Hepatocyte (in vitro differentiated cells): Measurements from ENCODE around the gene IFNGR2.

ENCODE experiments used
- CTCF ChIP-seq: fragments of 200-600 bp; sonication (generic); IDR thresholded peaks from 2 replicates; pipeline ENCODE4 v1.5.1; 2016; ENCODE audit warnings: antibody characterized with exemption, mild to moderate bottlenecking; ENCODE audit not compliant: poor library complexity
- EZH2 ChIP-seq: fragments of 200-600 bp; sonication (generic); IDR thresholded peaks from 2 replicates; pipeline ENCODE4 v1.6.1; 2016; ENCODE audit warnings: antibody characterized with exemption, mild to moderate bottlenecking, borderline replicate concordance
- EZH2phosphoT487 ChIP-seq: fragments of 200-600 bp; sonication (generic); IDR thresholded peaks from one replicate; pipeline ENCODE4 v1.6.1; 2018; ENCODE audit warnings: antibody characterized with exemption, mild to moderate bottlenecking, low read depth, moderate library complexity; ENCODE audit not compliant: unreplicated experiment, severe bottlenecking

GRCh38 chr21:33392284-33392985, 10.8 kb upstream of the IFNGR2 start:
- TF ChIP-seq CTCF (no peak), EZH2 (no peak), EZH2phosphoT487 (no peak)
